Thyroid gland (tissue), 4 donors: ENCODE data around the gene CTIF.

ENCODE experiments used
- POLR2A ChIP-seq, 2 donors: fragments of 450-650 bp; IDR thresholded peaks; one replicate each; pipeline ENCODE4 v1.6.1; 2017; ENCODE audit warnings: antibody characterized with exemption in 2 of 2, mild to moderate bottlenecking in 2 of 2, moderate library complexity in 1 of 2
- TF ChIP-seq, protein P1 (sequence below), 6 experiments: fragments of 200-600 bp in 3 of 6; fragments of 450-650 bp in 3 of 6; sonication (generic) in 3 of 6; IDR thresholded peaks; one replicate each; pipeline ENCODE4 v1.5.1; 2016 to 2019; ENCODE audit warnings: antibody characterized with exemption in 6 of 6, mild to moderate bottlenecking in 2 of 6, inconsistent platforms in 1 of 6, moderate library complexity in 1 of 6

DNA sequence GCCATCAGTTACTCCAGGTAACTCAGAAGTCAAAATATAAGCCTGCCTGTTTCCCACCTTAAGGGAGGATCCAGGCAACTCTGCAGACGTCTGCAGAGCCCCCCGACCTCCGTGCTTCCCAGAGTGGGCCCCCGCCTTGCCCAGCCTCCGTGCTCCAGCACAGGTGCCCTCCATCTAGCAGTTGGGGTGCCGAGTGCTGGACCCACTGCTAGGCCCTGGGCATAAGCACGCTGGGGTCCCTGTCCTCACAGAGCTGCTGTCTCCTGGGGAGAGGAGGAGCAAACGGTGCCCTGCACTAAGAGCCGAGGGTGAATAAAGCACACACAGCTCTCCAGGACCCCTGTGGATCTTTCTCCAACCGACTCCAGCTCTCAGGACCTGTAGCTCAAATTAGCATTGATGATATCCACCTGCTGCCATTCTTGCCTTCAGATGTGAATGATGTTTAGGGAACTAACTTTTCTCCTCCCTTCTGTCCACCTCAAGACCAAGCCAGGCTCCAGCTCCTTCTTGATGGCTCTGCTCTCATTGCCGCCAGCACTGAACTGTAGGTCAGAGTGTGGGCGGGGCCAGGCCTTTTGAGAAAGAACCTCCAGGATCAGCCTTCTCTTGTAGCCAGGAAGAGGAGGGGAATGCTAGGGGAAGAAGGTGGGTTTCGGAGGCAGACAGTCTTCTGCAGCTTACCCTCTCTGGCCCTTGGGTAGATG is 290.8 kb downstream of the CTIF start:
- TF ChIP-seq, protein P1, sequence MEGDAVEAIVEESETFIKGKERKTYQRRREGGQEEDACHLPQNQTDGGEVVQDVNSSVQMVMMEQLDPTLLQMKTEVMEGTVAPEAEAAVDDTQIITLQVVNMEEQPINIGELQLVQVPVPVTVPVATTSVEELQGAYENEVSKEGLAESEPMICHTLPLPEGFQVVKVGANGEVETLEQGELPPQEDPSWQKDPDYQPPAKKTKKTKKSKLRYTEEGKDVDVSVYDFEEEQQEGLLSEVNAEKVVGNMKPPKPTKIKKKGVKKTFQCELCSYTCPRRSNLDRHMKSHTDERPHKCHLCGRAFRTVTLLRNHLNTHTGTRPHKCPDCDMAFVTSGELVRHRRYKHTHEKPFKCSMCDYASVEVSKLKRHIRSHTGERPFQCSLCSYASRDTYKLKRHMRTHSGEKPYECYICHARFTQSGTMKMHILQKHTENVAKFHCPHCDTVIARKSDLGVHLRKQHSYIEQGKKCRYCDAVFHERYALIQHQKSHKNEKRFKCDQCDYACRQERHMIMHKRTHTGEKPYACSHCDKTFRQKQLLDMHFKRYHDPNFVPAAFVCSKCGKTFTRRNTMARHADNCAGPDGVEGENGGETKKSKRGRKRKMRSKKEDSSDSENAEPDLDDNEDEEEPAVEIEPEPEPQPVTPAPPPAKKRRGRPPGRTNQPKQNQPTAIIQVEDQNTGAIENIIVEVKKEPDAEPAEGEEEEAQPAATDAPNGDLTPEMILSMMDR (IDR thresholded peaks at IDR 0.05) = no peak
- no peak for TF ChIP-seq POLR2A (IDR thresholded peaks at IDR 0.05)
